A549 treated with ZK216348 at 1 μM for 4 hours (cell line): ENCODE measurements around the gene CDK10. TPM values are rescaled to one million over a fixed set of nuclear protein-coding genes. Genes with fewer than 3 reads are reported as not detected.

Source experiments
- total RNA-seq: library from RNA; stranded (reverse); fragments of 200-300 nt; extraction: Qiagen RNA extraction; gene quantifications from 5 replicates; pipeline ENCODE4 v1.2.3, GENCODE V29; 2022; ENCODE audit warnings: low read depth

The CDK10 gene, protein sequence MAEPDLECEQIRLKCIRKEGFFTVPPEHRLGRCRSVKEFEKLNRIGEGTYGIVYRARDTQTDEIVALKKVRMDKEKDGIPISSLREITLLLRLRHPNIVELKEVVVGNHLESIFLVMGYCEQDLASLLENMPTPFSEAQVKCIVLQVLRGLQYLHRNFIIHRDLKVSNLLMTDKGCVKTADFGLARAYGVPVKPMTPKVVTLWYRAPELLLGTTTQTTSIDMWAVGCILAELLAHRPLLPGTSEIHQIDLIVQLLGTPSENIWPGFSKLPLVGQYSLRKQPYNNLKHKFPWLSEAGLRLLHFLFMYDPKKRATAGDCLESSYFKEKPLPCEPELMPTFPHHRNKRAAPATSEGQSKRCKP
- total RNA-seq: 36.7 to 66.1 TPM (median 44.0 TPM) in 5 replicates

GRCh38 chr16:89686520-89687091, at the start of gene CDK10:
CDK10 (plus strand) TSS chr16:89686689; CDS start chr16:89686711, 22 bp downstream.

DNA sequence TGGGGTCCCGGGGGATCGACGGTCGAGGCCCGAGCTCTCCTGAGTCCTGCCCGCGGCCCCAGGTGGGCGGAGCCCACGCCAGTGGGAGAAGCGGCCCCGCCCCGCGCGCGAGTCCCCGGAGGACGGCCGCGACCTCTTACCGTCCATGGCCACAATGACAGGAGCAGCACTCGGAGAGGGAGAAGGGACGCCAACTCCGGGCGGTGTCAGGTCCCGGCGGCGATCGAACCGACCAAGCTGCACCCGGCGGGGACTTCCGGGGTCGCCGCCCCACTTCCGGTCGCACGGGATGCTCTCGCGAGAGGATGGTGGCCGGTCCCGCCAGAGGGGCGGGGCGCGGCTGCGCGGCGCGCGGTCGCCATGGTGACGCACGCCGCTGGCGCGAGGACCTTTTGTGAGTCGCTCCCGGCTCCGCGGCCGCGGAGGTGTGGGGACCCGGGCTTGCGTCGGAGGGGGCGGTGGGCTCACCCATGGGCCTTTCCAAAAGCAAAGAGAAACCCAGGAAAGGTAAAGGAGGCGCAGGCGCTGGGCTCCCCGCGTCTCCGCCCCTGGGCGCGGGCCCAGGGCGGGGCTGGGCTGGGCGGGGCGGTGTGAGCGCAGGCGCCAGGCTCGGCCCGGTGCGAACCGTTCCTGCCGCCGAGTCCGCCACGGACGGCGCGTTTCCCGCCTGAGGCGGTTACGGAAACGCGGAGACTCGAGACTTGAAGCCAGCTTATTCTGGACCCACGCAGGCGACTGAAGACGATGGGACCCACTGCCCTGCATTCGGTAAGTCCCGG, 28.9 kb upstream of the CDK10 start, which contains the start of the genes CHMP1A and SPATA33:
Gene CHMP1A, minus strand, starts transcription at position 267 of the 779 bp plus-strand sequence. Its CDS starts 120 bp downstream, at position 147.
Gene SPATA33, plus strand, starts transcription at position 395 of the 779 bp plus-strand sequence. Its CDS starts 76 bp downstream, at position 471.

GRCh38 chr16:89701425-89702406, 15.2 kb downstream of the CDK10 start, which contains the start of gene SPATA2L:
SPATA2L (minus strand) TSS chr16:89701705; CDS start chr16:89701232, 473 bp downstream.

GRCh38 chr16:89720813-89721545, 34.5 kb downstream of the CDK10 start, which contains the start of the genes VPS9D1 and ZNF276:
VPS9D1 (minus strand) TSS chr16:89720898; CDS start chr16:89720861, 37 bp downstream.
ZNF276 (plus strand) TSS chr16:89721537; CDS start chr16:89721641, 104 bp downstream.

Other genes starting within 250 kb of the CDK10 start
- gene ANKRD11, start 196.1 kb upstream of the CDK10 start, total RNA-seq: 66.2 to 118 TPM (median 108 TPM) in 5 replicates
- gene SPG7, start 178.3 kb upstream of the CDK10 start, total RNA-seq: 78.5 to 109 TPM (median 97.7 TPM) in 5 replicates
- 2,792 to 4,545 TPM (median 4,250 TPM) in 5 replicates for gene RPL13, start 126.0 kb upstream of the CDK10 start, total RNA-seq
- gene CPNE7, start 110.9 kb upstream of the CDK10 start, total RNA-seq: 47.2 to 79.8 TPM (median 72.6 TPM) in 5 replicates
- gene DPEP1, start 73.0 kb upstream of the CDK10 start, total RNA-seq: 0.53 to 1.2 TPM (median 1.1 TPM) in 5 replicates
- gene CHMP1A, start 29.0 kb upstream of the CDK10 start, total RNA-seq: 69.7 to 101 TPM (median 95.5 TPM) in 5 replicates
- 12.3 to 17.6 TPM (median 15.9 TPM) in 5 replicates for gene SPATA33, start 28.9 kb upstream of the CDK10 start, total RNA-seq
- 6.7 to 15.9 TPM (median 12.0 TPM) in 5 replicates for gene SPATA2L, start 15.0 kb downstream of the CDK10 start, total RNA-seq
- 2.4 to 6.2 TPM (median 4.6 TPM) in 5 replicates for gene VPS9D1, start 34.2 kb downstream of the CDK10 start, total RNA-seq
- gene ZNF276, start 34.8 kb downstream of the CDK10 start, total RNA-seq: 14.1 to 20.7 TPM (median 18.4 TPM) in 5 replicates
- 25.6 to 42.4 TPM (median 35.3 TPM) in 5 replicates for gene FANCA, start 130.0 kb downstream of the CDK10 start, total RNA-seq
- gene SPIRE2, start 141.8 kb downstream of the CDK10 start, total RNA-seq: 5.1 to 10.1 TPM (median 8.1 TPM) in 5 replicates
- 62.2 to 83.9 TPM (median 79.4 TPM) in 5 replicates for gene TCF25, start 186.9 kb downstream of the CDK10 start, total RNA-seq
- 4.5 to 7.3 TPM (median 7.1 TPM) in 5 replicates for gene MC1R, start 232.2 kb downstream of the CDK10 start, total RNA-seq
- gene TUBB3, start 236.7 kb downstream of the CDK10 start, total RNA-seq: 154 to 288 TPM (median 254 TPM) in 5 replicates